OCI-LY1 (cell line): ENCODE data around the gene FBXO34.

Source experiments
- H2AFZ ChIP-seq: fragments of 200-600 bp; sonication (generic), shearing (Covaris generic); 2 replicates; pipeline ENCODE4 v1.6.0; 2014; ENCODE audit warnings: antibody characterized with exemption, mild to moderate bottlenecking, low read length
- H3F3A ChIP-seq: fragments of 200-600 bp; sonication (generic), shearing (Covaris generic); 2 replicates; pipeline ENCODE4 v1.6.0; 2014; ENCODE audit warnings: mild to moderate bottlenecking, antibody characterized with exemption, low read length, moderate library complexity; ENCODE audit not compliant: insufficient read depth
- H3K27ac ChIP-seq: fragments of 200-600 bp; sonication (generic); 2 replicates; pipeline ENCODE4 v1.5.1; 2014; ENCODE audit warnings: low read length, mixed run types, mild to moderate bottlenecking, low read depth; ENCODE audit not compliant: poor library complexity, severe bottlenecking
- H3K27me3 ChIP-seq: fragments of 200-600 bp; sonication (generic); 2 replicates; pipeline ENCODE4 v1.6.0; 2014; ENCODE audit warnings: antibody characterized with exemption, mild to moderate bottlenecking, low read length, moderate library complexity; ENCODE audit not compliant: insufficient read depth
- H3K36me3 ChIP-seq: fragments of 200-600 bp; sonication (generic); 2 replicates; pipeline ENCODE4 v1.6.1; 2014; ENCODE audit warnings: mild to moderate bottlenecking, antibody characterized with exemption, low read length, moderate library complexity, mixed read lengths; ENCODE audit not compliant: insufficient read depth
- H3K4me1 ChIP-seq: fragments of 200-600 bp; sonication (generic); 2 replicates; pipeline ENCODE4 v1.5.1; 2014; ENCODE audit warnings: mild to moderate bottlenecking, low read length, moderate library complexity; ENCODE audit not compliant: insufficient read depth, severe bottlenecking
- H3K4me2 ChIP-seq: fragments of 200-600 bp; sonication (generic), shearing (Covaris generic); 2 replicates; pipeline ENCODE4 v1.6.1; 2014; ENCODE audit warnings: low read length
- H3K4me3 ChIP-seq: fragments of 200-600 bp; sonication (generic); 2 replicates; pipeline ENCODE4 v1.5.1; 2014; ENCODE audit warnings: low read length, low read depth, mild to moderate bottlenecking, mixed read lengths; ENCODE audit not compliant: poor library complexity, severe bottlenecking
- H3K79me2 ChIP-seq: fragments of 200-600 bp; shearing (Covaris generic); 2 replicates; pipeline ENCODE4 v1.6.1; 2016; ENCODE audit warnings: mixed run types, low read length, mixed read lengths; ENCODE audit not compliant: insufficient read depth
- H3K9ac ChIP-seq: fragments of 200-600 bp; sonication (generic), shearing (Covaris generic); 2 replicates; pipeline ENCODE4 v1.6.1; 2014; ENCODE audit warnings: mild to moderate bottlenecking, low read length, mixed read lengths
- H3K9me2 ChIP-seq: fragments of 200-600 bp; sonication (generic), shearing (Covaris generic); 2 replicates; pipeline ENCODE4 v1.6.1; 2014; ENCODE audit warnings: low read depth, mild to moderate bottlenecking, low read length, mixed read lengths
- H3K9me3 ChIP-seq: fragments of 200-600 bp; shearing (Covaris generic); 2 replicates; pipeline ENCODE4 v1.6.1; 2014; ENCODE audit warnings: low read length, mixed read lengths
- H4K20me1 ChIP-seq: fragments of 200-600 bp; sonication (generic), shearing (Covaris generic); 2 replicates; pipeline ENCODE4 v1.6.0; 2016; ENCODE audit warnings: mild to moderate bottlenecking, low read length; ENCODE audit not compliant: insufficient read depth
- EZH2 ChIP-seq: fragments of 200-600 bp; sonication (generic), shearing (Covaris generic); IDR thresholded peaks from 2 replicates; pipeline ENCODE4 v1.8.0; 2017; ENCODE audit warnings: borderline replicate concordance, mixed run types, mild to moderate bottlenecking, antibody characterized with exemption, low read length, moderate library complexity, mixed read lengths
- TF ChIP-seq, protein P1 (sequence below): fragments of 200-600 bp; sonication (generic), shearing (Covaris generic); IDR thresholded peaks from 2 replicates; pipeline ENCODE4 v1.5.1; 2017; ENCODE audit warnings: mild to moderate bottlenecking, antibody characterized with exemption, low read length, moderate library complexity, mixed read lengths

The FBXO34 gene

DNA sequence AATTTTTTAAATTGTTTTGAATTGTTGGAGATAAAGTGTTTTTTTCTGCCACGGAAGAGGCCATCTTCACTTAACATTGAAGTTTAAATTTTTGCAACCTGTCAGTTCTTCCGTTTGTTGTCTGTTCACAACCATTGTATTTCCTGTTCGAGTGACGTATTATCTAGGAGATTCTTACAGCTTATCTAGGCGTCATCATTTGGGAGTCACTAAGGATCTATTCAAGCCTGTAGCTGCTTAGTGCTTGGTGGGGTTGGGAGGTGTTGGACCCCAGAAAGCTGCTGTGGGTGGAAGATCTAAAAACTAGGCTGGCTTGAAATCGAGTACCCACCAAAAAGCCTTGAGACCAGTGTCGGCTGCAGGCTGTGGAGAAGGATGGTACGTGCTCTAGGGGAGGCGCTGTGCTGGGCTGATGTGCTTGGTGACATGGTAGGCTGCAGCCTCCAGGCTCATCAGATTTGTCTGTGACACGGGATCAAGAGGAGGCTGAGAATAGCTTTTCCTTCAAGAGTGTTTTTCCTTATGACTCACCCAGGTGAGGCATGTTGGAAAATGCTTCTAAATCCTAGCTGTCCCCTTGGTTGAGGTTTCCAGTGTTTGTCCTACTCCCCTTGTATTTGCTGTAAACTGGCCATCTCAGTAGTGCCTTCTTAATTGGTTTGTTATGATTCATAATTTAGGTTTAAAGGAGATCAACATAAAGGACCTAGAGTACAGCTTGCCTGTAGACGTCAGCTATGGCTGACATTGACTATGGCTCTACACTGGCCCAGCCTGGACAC lies 82.7 kb downstream of the FBXO34 start:
- H3K4me2 ChIP-seq, result no peak overlapping the region
- no peaks in the 10 kb centered on the region for H3F3A ChIP-seq
- H3K9ac ChIP-seq, result no peak overlapping the region
- H3K9me3 ChIP-seq, result no peaks in the 10 kb centered on the region
- H4K20me1 ChIP-seq, result no peaks in the 10 kb centered on the region
- no peak overlapping the region for H3K4me3 ChIP-seq
- H3K9me2 ChIP-seq, result no peaks in the 10 kb centered on the region
- H3K27ac ChIP-seq, result no peak overlapping the region
- peaks cover 14% of the 10 kb centered on the region for H3K4me1 ChIP-seq
- TF ChIP-seq, protein P1, sequence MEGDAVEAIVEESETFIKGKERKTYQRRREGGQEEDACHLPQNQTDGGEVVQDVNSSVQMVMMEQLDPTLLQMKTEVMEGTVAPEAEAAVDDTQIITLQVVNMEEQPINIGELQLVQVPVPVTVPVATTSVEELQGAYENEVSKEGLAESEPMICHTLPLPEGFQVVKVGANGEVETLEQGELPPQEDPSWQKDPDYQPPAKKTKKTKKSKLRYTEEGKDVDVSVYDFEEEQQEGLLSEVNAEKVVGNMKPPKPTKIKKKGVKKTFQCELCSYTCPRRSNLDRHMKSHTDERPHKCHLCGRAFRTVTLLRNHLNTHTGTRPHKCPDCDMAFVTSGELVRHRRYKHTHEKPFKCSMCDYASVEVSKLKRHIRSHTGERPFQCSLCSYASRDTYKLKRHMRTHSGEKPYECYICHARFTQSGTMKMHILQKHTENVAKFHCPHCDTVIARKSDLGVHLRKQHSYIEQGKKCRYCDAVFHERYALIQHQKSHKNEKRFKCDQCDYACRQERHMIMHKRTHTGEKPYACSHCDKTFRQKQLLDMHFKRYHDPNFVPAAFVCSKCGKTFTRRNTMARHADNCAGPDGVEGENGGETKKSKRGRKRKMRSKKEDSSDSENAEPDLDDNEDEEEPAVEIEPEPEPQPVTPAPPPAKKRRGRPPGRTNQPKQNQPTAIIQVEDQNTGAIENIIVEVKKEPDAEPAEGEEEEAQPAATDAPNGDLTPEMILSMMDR, result no peak
- H3K36me3 ChIP-seq, result peaks cover 36% of the 10 kb centered on the region; the same call in 1 of the 2 replicates
- H3K79me2 ChIP-seq, result no peaks in the 10 kb centered on the region
- no peaks in the 10 kb centered on the region for H3K27me3 ChIP-seq
- H2AFZ ChIP-seq, result no peak overlapping the region

DNA sequence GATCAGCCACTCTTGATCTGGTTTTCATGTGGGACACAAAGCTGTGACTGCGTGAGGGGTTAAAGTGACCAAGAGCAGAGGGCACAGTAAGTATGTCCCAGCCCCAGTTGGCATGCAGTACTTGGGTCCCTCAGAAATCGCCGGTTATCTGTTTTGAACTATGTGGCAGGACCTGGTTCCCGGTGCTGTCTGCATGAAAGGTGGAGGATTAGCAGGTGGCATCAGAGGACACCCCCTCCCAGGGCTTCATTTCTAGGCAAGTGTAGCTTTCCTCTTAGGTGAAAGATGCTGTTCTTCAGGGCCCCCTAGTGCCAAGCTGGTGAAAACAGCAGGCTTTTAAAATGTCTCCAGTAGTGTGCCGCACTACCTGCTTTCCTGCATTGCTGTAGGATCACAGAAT lies 83.3 kb downstream of the FBXO34 start:
- Histone ChIP-seq H3F3A (no peaks in the 10 kb centered on the region), H4K20me1 (no peaks in the 10 kb centered on the region), H3K9ac (no peak overlapping the region), H3K36me3 (peaks cover 36% of the 10 kb centered on the region; the same call in 1 of the 2 replicates), H3K4me3 (no peak overlapping the region), H2AFZ (no peak overlapping the region), H3K9me2 (no peaks in the 10 kb centered on the region), H3K4me2 (no peak overlapping the region), H3K9me3 (no peaks in the 10 kb centered on the region), H3K27me3 (no peaks in the 10 kb centered on the region), H3K4me1 (peaks cover 8% of the 10 kb centered on the region), H3K27ac (no peak overlapping the region), H3K79me2 (no peaks in the 10 kb centered on the region)
- no peak for TF ChIP-seq EZH2
- TF ChIP-seq, protein P1, result peak; percentile 82

- H3K79me2 ChIP-seq, result no peaks in the 10 kb centered on the region
- H2AFZ ChIP-seq, result no peak overlapping the region
- no peaks in the 10 kb centered on the region for H3K27me3 ChIP-seq
- no peaks in the 10 kb centered on the region for H3K9me3 ChIP-seq
- no peaks in the 10 kb centered on the region for H3K9me2 ChIP-seq
- H3K4me1 ChIP-seq, result peaks cover 3% of the 10 kb centered on the region
- H3K27ac ChIP-seq, result no peak overlapping the region
- TF ChIP-seq, protein P1, result no peak
- TF ChIP-seq EZH2, result no peak
- no peaks in the 10 kb centered on the region for H4K20me1 ChIP-seq
- H3F3A ChIP-seq, result no peaks in the 10 kb centered on the region
- H3K4me3 ChIP-seq, result no peak overlapping the region
- no peak overlapping the region for H3K4me2 ChIP-seq
- peaks cover 27% of the 10 kb centered on the region; the same call in 1 of the 2 replicates for H3K36me3 ChIP-seq
- H3K9ac ChIP-seq, result no peak overlapping the region
Observed at GRCh38 chr14:55355922-55356321, 84.7 kb downstream of the FBXO34 start.
